H9 (cell line): ENCODE measurements around the gene SPATS1. TPM values are rescaled to one million over a fixed set of nuclear protein-coding genes. Genes with fewer than 3 reads are reported as not detected.

Source experiments
- DNase-seq: peaks from one replicate; pipeline ENCODE4 v3.0.0-alpha.2; 2017
- H2AFZ ChIP-seq: one replicate; pipeline ENCODE4 v1.6.1; 2013; ENCODE audit warnings: mild to moderate bottlenecking, low read length, control low read depth, moderate library complexity
- H2AK5ac ChIP-seq: 2 replicates; pipeline ENCODE4 v1.6.1; 2013; ENCODE audit warnings: low read length, control low read depth, mixed read lengths; ENCODE audit not compliant: insufficient read length
- H2BK120ac ChIP-seq: one replicate; pipeline ENCODE4 v1.6.1; 2013; ENCODE audit warnings: low read depth, mild to moderate bottlenecking, low read length, control low read depth, inconsistent platforms; ENCODE audit not compliant: poor library complexity, severe bottlenecking
- H2BK12ac ChIP-seq: 2 replicates; pipeline ENCODE4 v1.6.1; 2013; ENCODE audit warnings: low read length, control low read depth, mixed read lengths, low read depth; ENCODE audit not compliant: insufficient read length
- H2BK15ac ChIP-seq: 2 replicates; pipeline ENCODE4 v1.6.1; 2013; ENCODE audit warnings: low read depth, low read length, control low read depth
- H2BK20ac ChIP-seq: one replicate; pipeline ENCODE4 v1.6.1; 2013; ENCODE audit warnings: low read depth, mild to moderate bottlenecking, low read length, control low read depth, inconsistent platforms; ENCODE audit not compliant: poor library complexity, severe bottlenecking
- H2BK5ac ChIP-seq: 2 replicates; pipeline ENCODE4 v1.6.1; 2013; ENCODE audit warnings: low read length, control low read depth, mixed read lengths; ENCODE audit not compliant: insufficient read length
- H3K14ac ChIP-seq: 2 replicates; pipeline ENCODE4 v1.6.1; 2013; ENCODE audit warnings: low read length, control low read depth; ENCODE audit not compliant: insufficient read depth
- H3K18ac ChIP-seq: 2 replicates; pipeline ENCODE4 v1.6.1; 2013; ENCODE audit warnings: low read depth, mild to moderate bottlenecking, mixed read lengths, low read length, control low read depth; ENCODE audit not compliant: insufficient read length
- H3K23ac ChIP-seq: 2 replicates; pipeline ENCODE4 v1.6.1; 2013; ENCODE audit warnings: low read length, control low read depth, mixed read lengths, low read depth; ENCODE audit not compliant: insufficient read length
- H3K23me2 ChIP-seq: 2 replicates; pipeline ENCODE4 v1.6.1; 2013; ENCODE audit warnings: low read depth, mild to moderate bottlenecking, mixed read lengths, low read length, control low read depth; ENCODE audit not compliant: insufficient read length, poor library complexity, severe bottlenecking
- H3K27ac ChIP-seq: 2 replicates; pipeline ENCODE4 v1.5.1; 2013; ENCODE audit warnings: low read length, control low read depth, mixed read lengths, low read depth; ENCODE audit not compliant: insufficient read length
- H3K27me3 ChIP-seq: 2 replicates; pipeline ENCODE4 v1.6.1; 2013; ENCODE audit warnings: low read length, control low read depth, inconsistent platforms; ENCODE audit not compliant: insufficient read depth
- H3K4ac ChIP-seq: 2 replicates; pipeline ENCODE4 v1.6.1; 2013; ENCODE audit warnings: low read depth, mild to moderate bottlenecking, control low read depth, inconsistent platforms, low read length, moderate library complexity
- H3K4me1 ChIP-seq: 2 replicates; pipeline ENCODE4 v1.6.1; 2013; ENCODE audit warnings: low read length, control low read depth, inconsistent platforms; ENCODE audit not compliant: insufficient read depth
- H3K4me2 ChIP-seq: 2 replicates; pipeline ENCODE4 v1.6.1; 2013; ENCODE audit warnings: low read length, control low read depth, mixed read lengths; ENCODE audit not compliant: insufficient read length, insufficient read depth
- H3K56ac ChIP-seq: 2 replicates; pipeline ENCODE4 v1.6.1; 2013; ENCODE audit warnings: low read depth, mild to moderate bottlenecking, mixed read lengths, low read length, control low read depth; ENCODE audit not compliant: insufficient read length
- H3K79me1 ChIP-seq: 2 replicates; pipeline ENCODE4 v1.6.1; 2013; ENCODE audit warnings: low read depth, mild to moderate bottlenecking, moderate library complexity, low read length, control low read depth, inconsistent platforms; ENCODE audit not compliant: insufficient read depth, poor library complexity, severe bottlenecking
- H3K79me2 ChIP-seq: 2 replicates; pipeline ENCODE4 v1.6.1; 2013; ENCODE audit warnings: low read length, control low read depth, inconsistent platforms; ENCODE audit not compliant: insufficient read depth
- H3K9ac ChIP-seq: 2 replicates; pipeline ENCODE4 v1.6.1; 2013; ENCODE audit warnings: low read length, control low read depth, mixed read lengths; ENCODE audit not compliant: insufficient read length; ENCODE audit errors: extremely low read depth
- H3K9me3 ChIP-seq: one replicate; pipeline ENCODE4 v1.6.1; 2013; ENCODE audit warnings: low read depth, low read length, inconsistent platforms; ENCODE audit not compliant: control insufficient read depth
- H3T11ph ChIP-seq: one replicate; pipeline ENCODE4 v1.6.1; 2013; ENCODE audit warnings: mild to moderate bottlenecking, low read length, control low read depth, inconsistent platforms
- H4K20me1 ChIP-seq: one replicate; pipeline ENCODE4 v1.6.1; 2013; ENCODE audit not compliant: control insufficient read depth, insufficient read length, insufficient read depth
- H4K5ac ChIP-seq: 2 replicates; pipeline ENCODE4 v1.6.1; 2013; ENCODE audit warnings: low read depth, mild to moderate bottlenecking, mixed read lengths, low read length, control low read depth; ENCODE audit not compliant: insufficient read length
- H4K8ac ChIP-seq: replicated peaks from 2 replicates; pipeline ENCODE4 v1.6.1; 2013; ENCODE audit warnings: low read length, control low read depth, mixed read lengths, low read depth; ENCODE audit not compliant: insufficient read length
- H4K91ac ChIP-seq: 2 replicates; pipeline ENCODE4 v1.6.1; 2013; ENCODE audit warnings: low read depth, mild to moderate bottlenecking, moderate library complexity, mixed read lengths, low read length, control low read depth; ENCODE audit not compliant: insufficient read length
- H3K27ac Mint-ChIP-seq, 3 experiments: 2 replicates in 2 of 3; 3 replicates in 1 of 3; pipeline ENCODE4 v1.8.0; 2020 to 2021; ENCODE audit warnings: mixed read lengths in 3 of 3, mild to moderate bottlenecking in 1 of 3, moderate library complexity in 1 of 3
- H3K27me3 Mint-ChIP-seq: 2 replicates; pipeline ENCODE4 v1.8.0; 2021; ENCODE audit warnings: low read depth, mild to moderate bottlenecking, moderate library complexity, mixed read lengths
- H3K36me3 Mint-ChIP-seq, 3 experiments: 2 replicates in 2 of 3; 3 replicates in 1 of 3; pipeline ENCODE4 v1.8.0; 2020 to 2021; ENCODE audit warnings: low read depth in 3 of 3, mixed read lengths in 3 of 3; ENCODE audit not compliant: insufficient read depth in 1 of 3
- H3K4me1 Mint-ChIP-seq, 2 experiments: 2 replicates each; pipeline ENCODE4 v1.8.0; 2020; ENCODE audit warnings: mixed read lengths in 2 of 2
- H3K4me3 Mint-ChIP-seq, 2 experiments: 2 replicates in 1 of 2; 3 replicates in 1 of 2; pipeline ENCODE4 v1.8.0; 2020 to 2021; ENCODE audit warnings: mild to moderate bottlenecking in 2 of 2, mixed read lengths in 2 of 2, moderate library complexity in 1 of 2
- H3K9me3 Mint-ChIP-seq, 2 experiments: 2 replicates in 1 of 2; 3 replicates in 1 of 2; pipeline ENCODE4 v1.8.0; 2020; ENCODE audit warnings: mild to moderate bottlenecking in 2 of 2, mixed read lengths in 2 of 2, moderate library complexity in 1 of 2
- WGBS: extraction: QIAGEN DNeasy Blood & Tissue Kit; methylation state at CpG from one replicate; pipeline ENCODE4 v1.1.7; 2013; ENCODE audit warnings: missing lambda C conversion rate, low lambda C conversion rate, mixed read lengths; ENCODE audit not compliant: insufficient read length; ENCODE audit errors: extremely low coverage; 5-methylcytosine and 5-hydroxymethylcytosine counted together
- total RNA-seq: library from RNA; stranded (reverse); gene quantifications from 2 replicates; pipeline ENCODE4 v1.2.1, GENCODE V29; 2021
- TF ChIP-seq, protein P1 (sequence below): fragments of 200-600 bp; sonication (generic); conservative IDR thresholded peaks from 3 replicates; pipeline ENCODE4 v1.8.0; 2021; ENCODE audit warnings: antibody characterized with exemption, mild to moderate bottlenecking

Gene SPATS1
- total RNA-seq, 1 experiment from 2014 or later: not detected

DNA sequence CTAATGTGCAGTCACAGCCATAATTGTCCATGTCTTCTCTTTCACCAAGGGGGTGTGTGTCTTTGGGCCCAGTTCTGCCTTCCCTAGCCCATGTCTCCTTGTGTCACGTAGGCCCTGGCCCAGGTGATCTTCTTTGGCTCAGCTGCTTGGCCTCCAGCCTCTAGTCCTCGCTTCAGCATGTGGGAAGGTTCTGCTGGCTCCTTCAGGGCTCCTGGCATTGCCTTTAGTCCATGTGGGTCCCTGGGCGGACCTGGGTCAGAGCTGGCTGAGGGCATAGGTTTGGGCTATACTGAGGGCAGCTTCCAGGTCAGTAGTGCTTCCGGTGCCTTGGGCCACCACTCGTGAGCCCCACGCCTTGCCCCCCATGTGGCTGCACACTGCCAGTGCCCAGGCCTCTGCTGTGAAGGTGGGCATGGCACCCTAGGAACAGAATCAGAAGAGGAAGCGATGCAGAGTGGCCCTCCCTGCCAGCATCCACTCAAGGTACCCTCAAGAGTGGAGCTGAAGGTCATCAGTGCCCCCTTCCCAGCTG is 42.1 kb upstream of the SPATS1 start:
- Mint-ChIP-seq H3K4me1 (peaks cover 13 to 14% of the 10 kb centered on the region in 2 experiments), H3K36me3 (peaks cover 30 to 60% (median 53%) of the 10 kb centered on the region in 3 experiments; a peak in 6 of 7 replicates), H3K9me3 (no peaks in the 10 kb centered on the region), H3K27ac (no peak overlapping the region), H3K27me3 (peaks cover 26% of the 10 kb centered on the region), H3K4me3 (no peak overlapping the region)
- Histone ChIP-seq H2BK20ac (no peak overlapping the region), H3K56ac (no peak overlapping the region), H3K4me2 (no peak overlapping the region), H3K9me3 (no peaks in the 10 kb centered on the region), H2BK15ac (no peak overlapping the region), H3K79me2 (no peaks in the 10 kb centered on the region), H3T11ph (no peak overlapping the region), H4K8ac (no peak overlapping the region), H4K5ac (no peak overlapping the region), H3K9ac (no peak overlapping the region), H2AFZ (no peak overlapping the region), H2BK5ac (no peak overlapping the region), H2AK5ac (no peak overlapping the region), H4K91ac (no peak overlapping the region), H3K23ac (no peak overlapping the region), H3K27me3 (no peaks in the 10 kb centered on the region; the same call in 1 of the 2 replicates), H3K23me2 (peaks cover 10% of the 10 kb centered on the region), H3K27ac (no peak overlapping the region), H3K18ac (no peak overlapping the region), H2BK120ac (no peak overlapping the region), H3K79me1 (no peaks in the 10 kb centered on the region), H3K4ac (no peak overlapping the region), H3K14ac (no peak overlapping the region), H2BK12ac (no peak overlapping the region), H3K4me1 (no peaks in the 10 kb centered on the region), H4K20me1 (no peaks in the 10 kb centered on the region)
- DNase-seq: no peak
- WGBS: no CpG with 5 or more reads among the region's 7 CpGs
- TF ChIP-seq, protein P1, sequence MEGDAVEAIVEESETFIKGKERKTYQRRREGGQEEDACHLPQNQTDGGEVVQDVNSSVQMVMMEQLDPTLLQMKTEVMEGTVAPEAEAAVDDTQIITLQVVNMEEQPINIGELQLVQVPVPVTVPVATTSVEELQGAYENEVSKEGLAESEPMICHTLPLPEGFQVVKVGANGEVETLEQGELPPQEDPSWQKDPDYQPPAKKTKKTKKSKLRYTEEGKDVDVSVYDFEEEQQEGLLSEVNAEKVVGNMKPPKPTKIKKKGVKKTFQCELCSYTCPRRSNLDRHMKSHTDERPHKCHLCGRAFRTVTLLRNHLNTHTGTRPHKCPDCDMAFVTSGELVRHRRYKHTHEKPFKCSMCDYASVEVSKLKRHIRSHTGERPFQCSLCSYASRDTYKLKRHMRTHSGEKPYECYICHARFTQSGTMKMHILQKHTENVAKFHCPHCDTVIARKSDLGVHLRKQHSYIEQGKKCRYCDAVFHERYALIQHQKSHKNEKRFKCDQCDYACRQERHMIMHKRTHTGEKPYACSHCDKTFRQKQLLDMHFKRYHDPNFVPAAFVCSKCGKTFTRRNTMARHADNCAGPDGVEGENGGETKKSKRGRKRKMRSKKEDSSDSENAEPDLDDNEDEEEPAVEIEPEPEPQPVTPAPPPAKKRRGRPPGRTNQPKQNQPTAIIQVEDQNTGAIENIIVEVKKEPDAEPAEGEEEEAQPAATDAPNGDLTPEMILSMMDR: no peak
